GM19351 (cell line): ENCODE results near the gene CHCHD6.

Experiments used
- ATAC-seq: cut with Tn5 transposase; IDR thresholded peaks from one replicate; pipeline ENCODE4 v1.9.1; 2021; ENCODE audit warnings: mild to moderate bottlenecking, moderate library complexity; ENCODE audit not compliant: unreplicated experiment

CHCHD6 gene

GRCh38 chr3:126917232-126917804 is 213.3 kb downstream of the CHCHD6 start:
- ATAC-seq = no peak

DNA sequence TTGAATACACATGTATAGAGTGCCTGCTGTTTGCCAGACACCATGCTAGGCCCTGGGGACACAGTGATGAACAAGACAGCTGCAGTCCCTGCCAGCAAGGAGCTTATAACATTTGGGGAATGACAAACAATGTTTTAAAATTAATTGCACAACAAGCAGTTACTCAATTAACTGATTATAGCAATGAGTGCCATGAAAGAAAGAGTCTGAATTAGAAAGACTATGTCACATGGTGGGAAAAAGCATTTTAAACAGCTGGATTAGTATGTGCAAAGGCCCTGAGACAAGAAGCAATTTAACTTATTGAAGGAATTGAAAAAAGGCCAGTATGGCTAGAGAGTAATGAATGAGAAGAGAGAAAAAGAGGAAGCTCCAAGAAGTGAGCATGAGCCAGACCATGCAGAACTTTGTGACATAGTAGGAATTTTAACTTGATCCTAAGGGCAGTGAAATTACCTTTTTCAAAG is 214.3 kb downstream of the CHCHD6 start:
- ATAC-seq = no peak

DNA sequence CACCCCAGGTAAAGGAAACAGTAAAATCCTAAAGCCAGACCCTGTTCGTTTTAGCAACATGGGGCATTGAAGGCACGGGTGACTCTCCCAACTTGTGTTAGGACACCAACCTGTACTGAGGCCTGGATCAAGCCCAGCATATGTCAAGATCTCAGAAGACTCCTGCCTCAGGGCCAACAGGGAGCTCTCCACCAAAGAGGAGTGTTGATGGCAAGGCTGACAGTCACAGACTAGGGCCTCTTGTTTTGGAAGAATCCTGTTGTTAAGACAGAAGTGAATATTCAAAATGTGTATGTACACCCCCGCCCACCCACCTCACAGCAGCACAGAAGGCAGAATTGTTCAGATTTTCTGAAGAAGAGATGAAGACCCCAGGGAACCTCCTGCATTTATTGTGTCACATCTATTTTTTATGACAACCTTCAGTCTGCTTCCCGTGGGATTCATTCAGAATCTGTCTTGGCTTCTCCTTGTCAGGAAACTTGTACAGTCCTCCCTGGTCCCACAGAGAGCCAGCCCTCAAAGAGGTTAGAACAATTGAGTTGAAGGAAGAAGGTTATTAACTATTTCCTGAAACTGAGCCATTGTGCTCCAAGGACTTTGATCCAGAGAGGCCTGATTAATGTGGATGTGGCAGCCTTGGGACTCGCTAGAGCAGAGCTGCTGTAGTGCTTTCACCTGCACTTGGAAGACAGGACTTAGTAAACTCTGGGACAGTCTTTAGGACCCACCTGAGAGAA is 217.2 kb downstream of the CHCHD6 start:
- no peak for ATAC-seq

GRCh38 chr3:126922466-126922865 is 218.4 kb downstream of the CHCHD6 start:
- ATAC-seq = no peak

- no peak for ATAC-seq
These were observed 219.4 kb downstream of the CHCHD6 start for GRCh38 chr3:126923423-126923822.

- ATAC-seq = no peak
These were observed 219.9 kb downstream of the CHCHD6 start for GRCh38 chr3:126923895-126924294.

DNA sequence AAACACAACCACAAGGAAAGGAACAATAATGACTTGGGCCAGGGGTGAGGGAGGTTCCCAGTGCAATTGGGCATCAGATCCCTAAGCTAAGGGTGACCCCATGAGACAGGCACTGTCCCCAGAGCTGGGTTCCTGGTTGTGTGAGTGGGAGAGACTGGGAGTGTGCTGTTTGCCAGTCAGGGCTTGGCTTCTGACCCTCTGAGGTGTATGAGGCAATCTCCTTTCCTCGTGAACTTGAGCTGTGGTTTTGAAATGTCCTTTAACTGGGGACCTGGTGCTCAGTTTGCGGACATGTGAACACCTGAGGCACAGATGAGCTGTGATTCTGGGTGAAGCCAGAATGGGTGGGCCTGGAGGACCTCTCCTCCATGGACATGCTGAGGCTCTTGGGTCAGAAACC is 220.4 kb downstream of the CHCHD6 start:
- ATAC-seq = no peak

DNA sequence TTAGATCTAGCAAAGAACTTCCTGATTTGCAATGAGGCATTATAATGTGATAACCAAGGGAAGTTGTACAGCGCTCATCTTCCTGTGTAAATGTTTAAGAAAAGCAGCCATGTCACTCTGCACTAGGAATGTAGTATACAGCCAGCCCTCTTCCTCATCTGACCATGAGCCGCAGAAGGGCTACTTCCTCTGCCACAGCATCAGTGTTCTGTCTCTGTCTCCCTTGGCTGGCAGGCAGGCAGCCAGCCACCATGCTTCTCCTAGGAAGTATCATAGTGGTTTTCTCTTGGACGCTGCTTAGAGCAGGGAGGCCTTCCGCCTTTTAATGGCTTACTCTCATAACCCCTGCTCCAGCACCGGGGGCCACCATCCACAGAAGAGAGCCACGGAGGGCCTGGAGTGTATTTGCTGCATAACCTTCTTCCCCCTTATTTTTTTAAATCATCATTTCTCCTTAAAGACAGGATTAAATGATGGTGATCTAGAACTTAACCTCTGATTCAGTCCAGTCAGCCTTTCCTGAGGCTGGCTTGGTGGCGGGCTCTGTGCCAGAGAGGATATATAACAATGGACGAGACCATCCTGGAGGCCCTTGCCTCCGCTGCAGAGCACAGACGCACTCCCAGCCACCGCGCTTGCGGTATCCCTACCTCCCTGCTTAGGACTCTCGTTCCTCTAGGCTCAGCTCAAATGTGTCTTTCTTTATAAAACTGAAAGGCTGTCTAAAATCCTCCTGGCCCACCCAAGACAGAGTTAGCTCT is 221.6 kb downstream of the CHCHD6 start:
- ATAC-seq = no peak

DNA sequence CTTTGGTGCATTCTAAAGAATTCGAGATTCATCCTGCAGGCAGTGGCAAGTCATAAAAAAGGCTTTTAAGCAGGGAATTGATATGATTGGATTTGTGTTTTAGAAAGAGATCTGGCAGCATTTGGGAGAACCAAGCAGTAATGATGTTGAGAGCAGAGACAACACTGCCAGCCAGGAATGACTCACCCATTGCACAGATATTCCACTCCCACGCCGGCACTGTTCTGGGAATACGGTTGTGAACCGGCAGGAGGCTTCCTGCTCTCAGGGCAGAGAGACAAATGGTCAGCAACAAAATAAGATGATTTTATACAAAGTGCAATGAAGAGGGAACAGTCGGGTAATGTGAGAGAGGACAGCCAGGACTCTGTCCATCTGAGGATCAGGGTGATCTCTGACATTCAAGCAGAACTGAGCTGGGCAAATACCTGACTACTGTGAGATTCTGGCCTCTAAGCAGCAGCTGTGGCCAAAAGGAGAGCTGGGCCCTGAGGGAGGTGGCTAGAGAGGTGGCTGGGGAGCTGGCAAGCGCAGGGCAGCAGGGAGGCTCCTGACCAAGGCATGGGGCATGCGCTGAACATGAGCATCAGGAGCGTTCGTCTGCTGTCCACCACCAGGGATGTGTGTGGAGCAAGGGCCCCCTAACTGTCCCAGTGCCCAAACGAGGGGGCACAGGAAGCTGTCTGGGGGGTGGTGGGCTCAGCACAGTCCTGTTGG is 222.8 kb downstream of the CHCHD6 start:
- ATAC-seq = no peak

DNA sequence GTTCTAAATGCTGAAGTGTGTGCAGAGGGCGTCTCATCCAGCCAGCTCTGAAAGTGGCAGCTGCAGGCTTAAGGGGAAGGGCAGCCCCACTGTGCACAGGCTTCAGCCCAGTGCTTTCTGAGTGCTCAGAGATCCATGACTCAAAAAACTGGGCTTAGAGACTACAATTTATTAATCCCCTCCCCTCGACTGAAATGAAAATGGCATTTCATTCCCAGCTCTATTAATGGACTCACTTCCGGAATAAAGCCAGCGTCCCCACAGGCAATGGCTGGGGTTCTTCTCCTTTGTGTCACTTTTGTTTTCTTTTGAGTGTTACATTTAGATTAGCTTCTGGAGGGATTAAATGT is 223.3 kb downstream of the CHCHD6 start:
- no peak for ATAC-seq

- ATAC-seq = no peak
These were observed 223.8 kb downstream of the CHCHD6 start for GRCh38 chr3:126927846-126928245.

DNA sequence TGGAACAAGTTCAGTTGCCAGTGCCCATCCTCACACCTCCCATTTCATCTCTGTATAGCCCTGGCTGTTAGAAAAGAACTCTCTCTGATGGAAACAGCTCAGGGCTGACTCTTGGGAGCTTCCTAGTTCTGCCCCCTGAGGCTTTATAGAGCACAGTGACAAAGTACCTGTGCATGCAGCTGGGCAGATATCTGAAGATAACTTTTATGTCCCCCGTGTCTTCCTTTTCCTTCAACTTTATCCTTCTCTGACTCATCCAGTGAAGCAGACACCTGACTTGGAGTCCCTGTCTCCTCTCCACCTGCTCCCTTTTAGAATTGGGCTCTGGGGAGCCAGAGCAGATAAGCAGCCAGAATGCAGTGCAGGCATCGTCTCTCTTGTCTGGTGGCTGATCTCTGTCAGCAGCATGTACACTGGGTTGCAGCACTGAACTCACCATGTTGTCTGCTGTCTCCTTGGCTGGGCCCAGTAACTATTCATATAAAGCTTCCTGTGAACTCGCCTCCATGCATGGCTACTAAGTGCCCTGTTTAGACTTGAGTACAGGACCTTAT is 225.0 kb downstream of the CHCHD6 start:
- ATAC-seq = no peak

DNA sequence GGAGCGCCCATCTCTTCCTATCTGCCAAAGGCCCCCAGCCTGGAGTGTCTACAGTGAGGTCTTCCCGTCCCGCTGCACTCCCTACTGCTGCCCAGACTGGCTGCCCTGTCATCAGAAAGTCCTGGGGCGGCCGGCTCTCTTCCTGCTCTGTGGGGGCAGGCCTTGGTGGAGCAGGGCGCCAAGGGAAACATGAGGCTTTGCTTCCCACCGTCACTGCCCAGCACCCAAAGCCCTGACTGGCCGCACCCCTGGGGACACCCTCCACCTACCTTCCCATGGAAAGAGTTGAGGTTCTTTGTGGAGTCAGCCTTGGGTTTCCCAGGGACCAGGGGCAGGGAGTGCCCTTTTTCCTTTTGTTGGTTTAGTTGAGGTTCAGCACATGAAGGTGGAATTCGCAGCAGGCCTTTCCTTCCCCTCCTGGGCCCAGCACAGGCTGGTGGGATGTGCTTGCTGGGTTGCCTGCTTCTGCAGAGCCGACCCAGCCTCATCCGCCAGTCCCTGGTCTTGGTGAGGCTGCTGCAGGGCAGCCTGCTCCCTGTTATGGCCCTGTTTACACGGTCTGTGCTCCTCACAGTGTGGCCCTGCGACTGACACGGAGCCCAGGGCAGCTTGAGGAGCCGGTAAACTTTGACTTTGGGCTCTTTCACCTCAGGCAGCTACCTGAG is 227.0 kb downstream of the CHCHD6 start:
- no peak for ATAC-seq

DNA sequence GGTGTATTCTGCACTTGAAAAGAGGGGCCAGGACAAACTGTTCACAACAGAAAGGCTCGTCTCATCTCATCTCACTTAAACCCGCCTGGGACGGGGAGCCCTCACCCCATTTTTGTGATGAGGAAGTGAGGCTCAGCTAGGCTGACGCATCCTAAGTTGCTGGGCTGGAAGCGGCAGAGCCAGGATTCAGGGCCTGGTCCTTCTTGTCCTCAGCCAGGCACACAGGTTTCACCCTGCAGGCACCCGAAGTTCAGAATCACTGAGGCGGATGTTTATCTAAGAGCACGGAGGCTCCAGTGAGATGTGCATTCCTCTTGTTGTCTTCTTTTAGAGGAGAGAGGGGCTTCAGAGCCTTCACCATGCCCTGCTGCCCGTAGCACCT is 227.8 kb downstream of the CHCHD6 start:
- no peak for ATAC-seq

- no peak for ATAC-seq
These were observed 228.3 kb downstream of the CHCHD6 start for GRCh38 chr3:126932188-126932931.

- no peak for ATAC-seq
These were observed 230.0 kb downstream of the CHCHD6 start for GRCh38 chr3:126934031-126934531.

DNA sequence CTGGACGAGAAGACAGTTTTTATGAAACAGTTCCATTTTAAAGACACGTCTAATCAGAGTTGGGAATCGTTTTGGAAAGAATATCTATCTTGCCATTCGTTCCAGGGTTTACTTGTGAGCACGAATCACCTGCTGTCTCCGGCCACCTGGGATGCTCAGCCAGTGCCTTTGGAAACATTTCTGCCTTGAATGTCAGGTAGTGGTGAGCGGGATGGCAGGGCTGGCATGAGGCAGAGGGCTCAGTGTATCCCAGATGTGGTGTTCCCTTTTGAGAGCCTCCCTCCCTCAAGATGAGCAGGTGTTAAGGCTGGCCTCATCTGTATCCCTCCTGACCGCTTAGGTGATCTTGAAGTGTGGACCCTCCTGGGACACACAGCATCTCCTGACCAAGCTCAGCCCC is 231.0 kb downstream of the CHCHD6 start:
- ATAC-seq = no peak

DNA sequence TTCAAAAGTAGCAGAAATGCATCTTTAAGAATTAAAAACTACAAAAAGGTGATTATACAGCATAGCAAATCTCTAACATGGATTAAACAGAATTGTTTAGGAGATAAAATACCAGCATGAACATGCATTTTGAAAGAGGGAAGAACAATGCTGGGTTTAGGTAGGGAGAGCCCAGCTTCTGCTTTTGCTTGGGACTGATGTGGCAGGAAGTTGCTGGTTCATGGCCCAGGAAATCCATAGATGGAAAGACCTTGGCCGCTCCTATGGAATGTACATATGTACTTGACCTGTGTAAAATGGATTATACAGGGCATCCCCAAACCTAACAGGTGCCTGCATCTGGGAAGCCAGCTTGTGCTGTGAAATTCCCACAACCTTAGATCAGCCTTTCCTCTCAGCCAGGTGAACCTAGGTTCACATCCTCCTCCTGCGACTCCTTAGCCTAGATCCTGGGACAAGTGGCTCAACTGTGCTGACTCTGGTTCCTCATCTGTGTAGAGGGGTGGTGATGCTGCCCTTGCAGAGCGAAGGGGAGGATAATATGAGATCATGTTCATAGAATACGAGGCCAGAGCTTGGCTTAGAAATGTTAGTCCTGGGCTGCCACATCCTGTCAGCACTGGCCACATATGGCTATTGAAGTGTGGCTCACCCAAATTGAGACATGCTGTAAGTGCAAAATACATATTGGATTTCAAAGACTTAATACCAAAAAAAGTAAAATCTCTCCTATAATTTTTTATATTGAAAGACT is 231.9 kb downstream of the CHCHD6 start:
- ATAC-seq = no peak

GRCh38 chr3:126936853-126937425 is 232.9 kb downstream of the CHCHD6 start:
- no peak for ATAC-seq
